ENCODE data around the gene NDUFB5.

DNA sequence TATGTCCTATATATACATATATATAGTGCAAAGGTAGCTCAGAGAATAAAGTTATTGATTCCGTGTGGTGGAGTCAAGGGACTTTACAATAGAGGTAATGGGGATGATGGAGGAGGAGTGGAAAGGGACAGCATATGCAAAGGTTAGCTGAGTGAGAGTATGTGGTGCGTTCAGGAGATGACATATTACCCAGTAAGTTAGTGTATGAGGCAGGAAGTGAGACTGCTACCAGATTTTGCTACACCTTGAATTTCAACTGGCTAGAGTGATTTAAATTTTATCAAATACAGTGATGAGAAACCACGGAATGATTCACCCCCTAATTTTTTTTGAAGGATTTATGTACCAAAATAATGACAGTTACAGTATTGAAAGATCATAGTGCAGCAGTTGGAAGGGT is 39.1 kb upstream of the NDUFB5 start:
- TF ChIP-seq, protein P1, sequence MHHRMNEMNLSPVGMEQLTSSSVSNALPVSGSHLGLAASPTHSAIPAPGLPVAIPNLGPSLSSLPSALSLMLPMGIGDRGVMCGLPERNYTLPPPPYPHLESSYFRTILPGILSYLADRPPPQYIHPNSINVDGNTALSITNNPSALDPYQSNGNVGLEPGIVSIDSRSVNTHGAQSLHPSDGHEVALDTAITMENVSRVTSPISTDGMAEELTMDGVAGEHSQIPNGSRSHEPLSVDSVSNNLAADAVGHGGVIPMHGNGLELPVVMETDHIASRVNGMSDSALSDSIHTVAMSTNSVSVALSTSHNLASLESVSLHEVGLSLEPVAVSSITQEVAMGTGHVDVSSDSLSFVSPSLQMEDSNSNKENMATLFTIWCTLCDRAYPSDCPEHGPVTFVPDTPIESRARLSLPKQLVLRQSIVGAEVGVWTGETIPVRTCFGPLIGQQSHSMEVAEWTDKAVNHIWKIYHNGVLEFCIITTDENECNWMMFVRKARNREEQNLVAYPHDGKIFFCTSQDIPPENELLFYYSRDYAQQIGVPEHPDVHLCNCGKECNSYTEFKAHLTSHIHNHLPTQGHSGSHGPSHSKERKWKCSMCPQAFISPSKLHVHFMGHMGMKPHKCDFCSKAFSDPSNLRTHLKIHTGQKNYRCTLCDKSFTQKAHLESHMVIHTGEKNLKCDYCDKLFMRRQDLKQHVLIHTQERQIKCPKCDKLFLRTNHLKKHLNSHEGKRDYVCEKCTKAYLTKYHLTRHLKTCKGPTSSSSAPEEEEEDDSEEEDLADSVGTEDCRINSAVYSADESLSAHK (tag by site-specific recombination; IDR thresholded peaks at IDR 0.05) = no peak
- TF ChIP-seq ZNF426 (tag by site-specific recombination; IDR thresholded peaks at IDR 0.05) (no peak), ZNF169 (tag by site-specific recombination; IDR thresholded peaks at IDR 0.05) (no peak), ZNF350 (tag by site-specific recombination; IDR thresholded peaks at IDR 0.05) (no peak), ZNF274 (IDR thresholded peaks at IDR 0.05; ENCODE audit: low read length) (no peak), ZNF274 (tag by site-specific recombination; IDR thresholded peaks at IDR 0.05; ENCODE audit: borderline replicate concordance) (no peak)
- TF ChIP-seq, protein P2, sequence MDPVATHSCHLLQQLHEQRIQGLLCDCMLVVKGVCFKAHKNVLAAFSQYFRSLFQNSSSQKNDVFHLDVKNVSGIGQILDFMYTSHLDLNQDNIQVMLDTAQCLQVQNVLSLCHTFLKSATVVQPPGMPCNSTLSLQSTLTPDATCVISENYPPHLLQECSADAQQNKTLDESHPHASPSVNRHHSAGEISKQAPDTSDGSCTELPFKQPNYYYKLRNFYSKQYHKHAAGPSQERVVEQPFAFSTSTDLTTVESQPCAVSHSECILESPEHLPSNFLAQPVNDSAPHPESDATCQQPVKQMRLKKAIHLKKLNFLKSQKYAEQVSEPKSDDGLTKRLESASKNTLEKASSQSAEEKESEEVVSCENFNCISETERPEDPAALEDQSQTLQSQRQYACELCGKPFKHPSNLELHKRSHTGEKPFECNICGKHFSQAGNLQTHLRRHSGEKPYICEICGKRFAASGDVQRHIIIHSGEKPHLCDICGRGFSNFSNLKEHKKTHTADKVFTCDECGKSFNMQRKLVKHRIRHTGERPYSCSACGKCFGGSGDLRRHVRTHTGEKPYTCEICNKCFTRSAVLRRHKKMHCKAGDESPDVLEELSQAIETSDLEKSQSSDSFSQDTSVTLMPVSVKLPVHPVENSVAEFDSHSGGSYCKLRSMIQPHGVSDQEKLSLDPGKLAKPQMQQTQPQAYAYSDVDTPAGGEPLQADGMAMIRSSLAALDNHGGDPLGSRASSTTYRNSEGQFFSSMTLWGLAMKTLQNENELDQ (tag by site-specific recombination; IDR thresholded peaks at IDR 0.05; ENCODE audit: low read depth) = no peak

All from HEK293 (cell line).